GM23248 (cell line): ENCODE results near the gene PSMA5. TPM values are rescaled to one million over a fixed set of nuclear protein-coding genes. Genes with fewer than 3 reads are reported as not detected.

Experiments used
- DNase-seq: peaks from one replicate; pipeline ENCODE4 v3.0.0-alpha.2; 2015
- H2AFZ ChIP-seq: fragments of 200-600 bp; sonication (generic); 2 replicates; pipeline ENCODE4 v1.6.1; 2016; ENCODE audit warnings: antibody characterized with exemption
- H3F3A ChIP-seq: fragments of 200-600 bp; sonication (generic); 2 replicates; pipeline ENCODE4 v1.6.1; 2016; ENCODE audit warnings: mild to moderate bottlenecking, antibody characterized with exemption, mixed run types; ENCODE audit not compliant: insufficient read depth
- H3K27ac ChIP-seq: fragments of 200-600 bp; sonication (generic); 2 replicates; pipeline ENCODE4 v1.5.1; 2016; ENCODE audit warnings: mild to moderate bottlenecking
- H3K27me3 ChIP-seq: fragments of 200-600 bp; sonication (generic); replicated peaks from 2 replicates; pipeline ENCODE4 v1.6.1; 2016; ENCODE audit warnings: mild to moderate bottlenecking; ENCODE audit not compliant: insufficient read depth
- H3K36me3 ChIP-seq: fragments of 200-600 bp; sonication (generic); 2 replicates; pipeline ENCODE4 v1.6.1; 2016; ENCODE audit warnings: low read depth, mild to moderate bottlenecking
- H3K4me1 ChIP-seq: fragments of 200-600 bp; sonication (generic); 2 replicates; pipeline ENCODE4 v1.6.1; 2016; ENCODE audit warnings: mild to moderate bottlenecking; ENCODE audit not compliant: insufficient read depth
- H3K4me2 ChIP-seq: fragments of 200-600 bp; sonication (generic); one replicate; pipeline ENCODE4 v1.6.1; 2016; ENCODE audit warnings: mild to moderate bottlenecking; ENCODE audit not compliant: unreplicated experiment
- H3K4me3 ChIP-seq: fragments of 200-600 bp; sonication (generic); 2 replicates; pipeline ENCODE4 v1.5.1; 2016; ENCODE audit warnings: mild to moderate bottlenecking
- H3K79me2 ChIP-seq: fragments of 200-600 bp; sonication (generic); 2 replicates; pipeline ENCODE4 v1.6.1; 2016; ENCODE audit warnings: mild to moderate bottlenecking; ENCODE audit not compliant: insufficient read depth
- H3K9ac ChIP-seq: fragments of 200-600 bp; sonication (generic); 2 replicates; pipeline ENCODE4 v1.6.1; 2016; ENCODE audit warnings: mild to moderate bottlenecking
- H3K9me2 ChIP-seq: fragments of 200-600 bp; sonication (generic); 2 replicates; pipeline ENCODE4 v1.6.1; 2016; ENCODE audit warnings: mixed run types, mild to moderate bottlenecking, moderate library complexity; ENCODE audit not compliant: insufficient read depth
- H3K9me3 ChIP-seq: fragments of 200-600 bp; sonication (generic); one replicate; pipeline ENCODE4 v1.6.1; 2017; ENCODE audit warnings: low read depth
- H4K20me1 ChIP-seq: fragments of 200-600 bp; sonication (generic); 2 replicates; pipeline ENCODE4 v1.6.0; 2016; ENCODE audit not compliant: insufficient read depth
- EZH2 ChIP-seq: fragments of 200-600 bp; sonication (generic); IDR thresholded peaks from 2 replicates; pipeline ENCODE4 v1.6.1; 2018; ENCODE audit warnings: antibody characterized with exemption, mild to moderate bottlenecking; ENCODE audit not compliant: insufficient read depth, poor library complexity, severe bottlenecking
- EZH2phosphoT487 ChIP-seq: fragments of 200-600 bp; sonication (generic); IDR thresholded peaks from 2 replicates; pipeline ENCODE4 v1.6.1; 2018; ENCODE audit warnings: antibody characterized with exemption, moderate library complexity, mild to moderate bottlenecking, low read depth; ENCODE audit not compliant: insufficient read depth
- WGBS, 2 experiments: methylation state at CpG; one replicate each; pipeline ENCODE4 v1.1.6; 2015 to 2017; ENCODE audit warnings: low lambda C conversion rate in 2 of 2, low coverage in 1 of 2; ENCODE audit errors: missing lambda C conversion rate in 2 of 2; 5-methylcytosine and 5-hydroxymethylcytosine counted together
- in situ Hi-C: fragments of 300-500 bp; cut with MboI; formaldehyde crosslinking; loops from 2 replicates; pipeline ENCODE4 v1.15.0; 2020
- polyA plus RNA-seq: library from polyadenylated mRNA; unstranded; fragments of >200 nt; fragmentation: Nextera tagmentation; extraction: Ambion mirVana; gene quantifications from 2 replicates; pipeline ENCODE4 v1.2.1, GENCODE V29; 2016
- total RNA-seq: library from RNA; depleted of rRNA; stranded (reverse); fragments of >200 nt; shearing (Covaris generic); gene quantifications from 2 replicates; pipeline ENCODE4 v1.2.3, GENCODE V29; 2014

PSMA5 gene
- total and polyA plus RNA-seq, 2 experiments from 2014 or later = 53.7 to 94.5 TPM

DNA sequence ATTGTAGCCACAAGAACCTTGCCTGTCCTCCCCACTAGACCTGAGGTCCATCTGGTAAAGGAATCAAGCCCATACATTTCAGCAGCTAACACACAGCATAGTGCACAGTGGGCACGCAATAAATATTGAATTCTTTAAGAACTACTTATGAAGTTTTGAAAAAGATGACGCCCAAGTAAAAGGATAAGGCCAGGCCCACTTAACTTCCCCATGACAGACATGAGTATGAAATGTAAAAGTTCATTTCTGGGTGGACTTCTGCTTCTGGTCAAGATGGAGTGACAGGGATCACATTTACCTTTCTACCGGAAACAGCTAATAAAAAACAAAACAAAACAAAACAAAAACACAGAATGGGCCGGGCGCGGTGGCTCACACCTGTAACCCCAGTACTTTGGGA lies 54.0 kb downstream of the PSMA5 start:
- no peaks in the 10 kb centered on the region for H3K79me2 ChIP-seq
- in situ Hi-C loops = no loop called here
- no peaks in the 10 kb centered on the region for H3K9me3 ChIP-seq
- peak overlapping the region; percentile 89 for H3K27ac ChIP-seq
- no peaks in the 10 kb centered on the region for H3K27me3 ChIP-seq
- peaks cover 51% of the 10 kb centered on the region for H3K4me1 ChIP-seq
- no peak overlapping the region for H3K9ac ChIP-seq
- H2AFZ ChIP-seq = peak overlapping the region; percentile 52; the same call in 1 of the 2 replicates
- no peaks in the 10 kb centered on the region for H3K36me3 ChIP-seq
- no peak overlapping the region for H3K4me3 ChIP-seq
- no peaks in the 10 kb centered on the region for H4K20me1 ChIP-seq
- TF ChIP-seq EZH2phosphoT487 (no peak), EZH2 (no peak)
- 99% methylated on average over 6 of the region's 6 CpGs for WGBS, 2 experiments
- peaks cover 42% of the 10 kb centered on the region for H3F3A ChIP-seq
- peak overlapping the region; percentile 14 for H3K4me2 ChIP-seq
- DNase-seq = no peak
- no peaks in the 10 kb centered on the region for H3K9me2 ChIP-seq

GRCh38 chr1:109371341-109371739 lies 54.9 kb downstream of the PSMA5 start:
- H4K20me1 ChIP-seq = no peaks in the 10 kb centered on the region
- peak overlapping the region; percentile 34 for H3K4me3 ChIP-seq
- H3K79me2 ChIP-seq = no peaks in the 10 kb centered on the region
- no peaks in the 10 kb centered on the region for H3K9me3 ChIP-seq
- no peaks in the 10 kb centered on the region for H3K36me3 ChIP-seq
- peaks cover 49% of the 10 kb centered on the region for H3K4me1 ChIP-seq
- 19 to 20% methylated on average over 4 of the region's 4 CpGs for WGBS, 2 experiments
- no peaks in the 10 kb centered on the region for H3K9me2 ChIP-seq
- in situ Hi-C loops = no loop called here
- peak overlapping the region; percentile 81 for H3K4me2 ChIP-seq
- peak; percentile 93 for DNase-seq
- H3K27me3 ChIP-seq = no peaks in the 10 kb centered on the region
- peak overlapping the region; percentile 89 for H3K27ac ChIP-seq
- TF ChIP-seq EZH2 = no peak
- TF ChIP-seq EZH2phosphoT487 = no peak
- H3F3A ChIP-seq = peaks cover 42% of the 10 kb centered on the region
- peak overlapping the region; percentile 52 for H2AFZ ChIP-seq
- H3K9ac ChIP-seq = peak overlapping the region; percentile 58

DNA sequence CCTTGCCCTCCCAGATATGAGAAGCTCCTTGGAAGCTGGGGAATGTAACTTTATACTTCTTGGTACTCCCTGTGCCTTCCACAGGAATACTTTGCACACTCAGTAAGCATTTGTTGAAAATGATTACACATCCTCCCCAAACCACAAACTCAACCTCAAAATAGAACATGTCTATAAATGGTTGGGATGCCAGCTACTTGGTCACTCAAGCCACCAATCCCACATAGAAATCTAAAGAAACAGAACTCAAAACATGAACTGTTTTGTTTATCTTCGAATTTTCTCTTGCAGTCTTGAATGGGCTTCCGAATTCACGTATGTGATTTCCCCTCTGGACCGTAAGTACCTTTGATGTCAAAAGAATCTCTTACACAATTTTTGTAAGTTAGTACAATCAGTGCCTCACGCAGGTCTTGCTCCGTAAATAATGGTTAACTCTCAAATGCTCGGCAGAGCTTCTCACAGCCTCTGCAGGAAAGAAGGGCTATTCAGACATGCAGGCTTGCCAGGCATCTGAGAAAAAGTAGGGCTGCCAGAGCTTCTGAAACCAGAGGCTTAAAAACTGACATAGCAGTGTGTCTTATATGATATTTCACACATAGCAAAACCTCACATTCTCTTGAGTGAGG lies 55.4 kb downstream of the PSMA5 start:
- peak overlapping the region; percentile 58 for H3K9ac ChIP-seq
- H3K27me3 ChIP-seq = no peaks in the 10 kb centered on the region
- H3K4me3 ChIP-seq = peak overlapping the region; percentile 34
- peak overlapping the region; percentile 52 for H2AFZ ChIP-seq
- peaks cover 47% of the 10 kb centered on the region for H3K4me1 ChIP-seq
- no peaks in the 10 kb centered on the region for H3K36me3 ChIP-seq
- in situ Hi-C loops = no loop called here
- H3K4me2 ChIP-seq = peak overlapping the region; percentile 81
- H3K27ac ChIP-seq = peak overlapping the region; percentile 89
- WGBS, 2 experiments = 68 to 70% methylated on average over 7 of the region's 7 CpGs
- no peaks in the 10 kb centered on the region for H4K20me1 ChIP-seq
- TF ChIP-seq EZH2 (no peak), EZH2phosphoT487 (no peak)
- no peaks in the 10 kb centered on the region for H3K79me2 ChIP-seq
- H3K9me2 ChIP-seq = no peaks in the 10 kb centered on the region
- no peaks in the 10 kb centered on the region for H3K9me3 ChIP-seq
- DNase-seq = peak; percentile 89
- H3F3A ChIP-seq = peaks cover 42% of the 10 kb centered on the region

GRCh38 chr1:109369167-109369746 lies 57.0 kb downstream of the PSMA5 start:
- DNase-seq = peak; percentile 59
- H3K79me2 ChIP-seq = no peaks in the 10 kb centered on the region
- no peaks in the 10 kb centered on the region for H3K9me3 ChIP-seq
- peak overlapping the region; percentile 81 for H3K4me2 ChIP-seq
- H3K27me3 ChIP-seq = no peaks in the 10 kb centered on the region
- no peak for TF ChIP-seq EZH2
- no peak for TF ChIP-seq EZH2phosphoT487
- 80 to 82% methylated on average over 6 of the region's 6 CpGs for WGBS, 2 experiments
- H3K27ac ChIP-seq = peak overlapping the region; percentile 89
- in situ Hi-C loops = no loop called here
- H3F3A ChIP-seq = peaks cover 33% of the 10 kb centered on the region
- H3K9ac ChIP-seq = no peak overlapping the region
- no peaks in the 10 kb centered on the region for H3K36me3 ChIP-seq
- H3K9me2 ChIP-seq = no peaks in the 10 kb centered on the region
- peaks cover 40% of the 10 kb centered on the region for H3K4me1 ChIP-seq
- H3K4me3 ChIP-seq = no peak overlapping the region
- no peaks in the 10 kb centered on the region for H4K20me1 ChIP-seq
- H2AFZ ChIP-seq = peak overlapping the region; percentile 27
